Peyer's patch (tissue), 4 donors: ENCODE data around the gene CPXM1. TPM values are rescaled to one million over a fixed set of nuclear protein-coding genes. Genes with fewer than 3 reads are reported as not detected.

ENCODE experiments used
- DNase-seq, 3 donors: peaks; one replicate each; pipeline ENCODE4 v3.0.0-alpha.2; 2017 to 2019
- H3K27ac ChIP-seq, 4 donors: fragments of 200-600 bp; sonication (generic); one replicate each; pipeline ENCODE4 v1.5.1; 2016 to 2019
- H3K27me3 ChIP-seq, 2 donors: fragments of 200-600 bp; sonication (generic); one replicate each; pipeline ENCODE4 v1.5.1; 2019
- H3K36me3 ChIP-seq, 3 donors: fragments of 200-600 bp; sonication (generic); one replicate each; pipeline ENCODE4 v1.5.1; 2016 to 2019
- H3K4me1 ChIP-seq, 4 donors: fragments of 200-600 bp; sonication (generic); one replicate each; pipeline ENCODE4 v1.5.1; 2016 to 2019
- H3K4me3 ChIP-seq, 4 donors: fragments of 200-600 bp; sonication (generic); 1 replicate in 3 of 4; 2 replicates in 1 of 4; pipeline ENCODE4 v1.5.1; 2016 to 2019; ENCODE audit warnings: mild to moderate bottlenecking in 1 of 4
- H3K9me3 ChIP-seq, 4 donors: fragments of 200-600 bp; sonication (generic); one replicate each; pipeline ENCODE4 v1.5.1; 2016 to 2019; ENCODE audit warnings: mild to moderate bottlenecking in 1 of 4
- CTCF ChIP-seq, 6 experiments: fragments of 450-650 bp in 4 of 6; fragments of 200-600 bp in 2 of 6; sonication (generic) in 1 of 6; IDR thresholded peaks; one replicate each; pipeline ENCODE4 v1.5.1; 2017 to 2019; ENCODE audit warnings: antibody characterized with exemption in 6 of 6, mild to moderate bottlenecking in 3 of 6, moderate library complexity in 1 of 6
- POLR2A ChIP-seq, 2 donors: fragments of 450-650 bp; IDR thresholded peaks; one replicate each; pipeline ENCODE4 v1.5.1; 2017; ENCODE audit warnings: antibody characterized with exemption in 2 of 2, mild to moderate bottlenecking in 2 of 2, moderate library complexity in 2 of 2
- total RNA-seq, 4 donors: library from RNA; depleted of rRNA; stranded (reverse); fragments of >200 nt; gene quantifications; one replicate each; pipeline ENCODE4 v1.1.0, GENCODE V29; 2016

CPXM1 gene
- total RNA-seq, 4 donors from 2014 or later = 1.1 to 2.5 (median 1.2) TPM; not detected in 1

DNA sequence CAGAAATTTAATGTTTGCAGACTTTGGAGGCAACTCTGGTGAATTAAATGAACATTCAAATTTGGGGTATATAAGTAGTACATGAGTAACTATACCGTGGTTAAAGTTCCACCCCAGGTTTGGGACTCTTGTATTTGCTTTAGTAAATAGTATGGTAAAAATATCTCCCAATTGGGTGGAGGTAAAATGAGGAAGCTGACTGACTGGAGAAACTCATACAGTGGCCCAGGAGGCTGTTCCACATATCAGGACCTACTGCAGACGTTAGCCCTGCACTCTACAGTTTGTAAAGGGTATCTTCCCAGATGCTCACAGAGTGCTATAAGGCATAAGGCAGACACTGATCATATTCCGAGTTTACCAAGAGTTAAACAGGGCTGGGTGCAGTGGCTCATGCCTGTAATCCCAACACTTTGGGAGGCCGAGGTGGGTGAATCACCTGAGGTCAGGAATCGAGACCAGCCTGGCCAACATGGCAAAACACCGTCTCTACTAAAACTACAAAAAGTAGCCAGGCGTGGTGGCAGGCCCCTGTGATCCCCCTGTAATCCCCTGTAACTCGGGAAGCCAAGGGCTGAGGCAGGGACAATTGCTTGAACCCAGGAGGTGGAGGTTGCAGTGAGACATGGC, 53.7 kb downstream of the CPXM1 start:
- TF ChIP-seq CTCF (IDR thresholded peaks at IDR 0.05) (no peak), POLR2A (IDR thresholded peaks at IDR 0.05) (no peak)
- DNase-seq = peak in 1 of 3 donors; percentile 24
- no peaks in the 10 kb centered on the region for H3K36me3 ChIP-seq
- H3K4me3 ChIP-seq = no peak overlapping the region
- peaks cover 0 to 25% (median 10%) of the 10 kb centered on the region in 4 donors for H3K4me1 ChIP-seq
- H3K27ac ChIP-seq = no peak overlapping the region
- H3K27me3 ChIP-seq = no peaks in the 10 kb centered on the region
- no peaks in the 10 kb centered on the region for H3K9me3 ChIP-seq

GRCh38 chr20:2745936-2746635, 54.3 kb downstream of the CPXM1 start:
- no peak overlapping the region for H3K4me3 ChIP-seq
- no peaks in the 10 kb centered on the region for H3K9me3 ChIP-seq
- DNase-seq = peak in 1 of 3 donors; percentile 33
- no peaks in the 10 kb centered on the region for H3K27me3 ChIP-seq
- no peaks in the 10 kb centered on the region for H3K36me3 ChIP-seq
- peaks cover 0 to 19% (median 5%) of the 10 kb centered on the region in 4 donors for H3K4me1 ChIP-seq
- H3K27ac ChIP-seq = no peak overlapping the region
- TF ChIP-seq POLR2A (IDR thresholded peaks at IDR 0.05) = no peak
- TF ChIP-seq CTCF (IDR thresholded peaks at IDR 0.05) = no peak

- Histone ChIP-seq H3K27ac (no peak overlapping the region), H3K27me3 (no peaks in the 10 kb centered on the region), H3K36me3 (no peaks in the 10 kb centered on the region), H3K4me1 (peaks cover 0 to 11% (median 2%) of the 10 kb centered on the region in 4 donors), H3K9me3 (no peaks in the 10 kb centered on the region), H3K4me3 (no peak overlapping the region)
- DNase-seq = peak in 1 of 3 donors; percentile 34
- TF ChIP-seq POLR2A (IDR thresholded peaks at IDR 0.05) (no peak), CTCF (IDR thresholded peaks at IDR 0.05) (no peak)
Observed at GRCh38 chr20:2745060-2745910, 55.1 kb downstream of the CPXM1 start.

Other genes starting within 250 kb of the CPXM1 start
- 100 to 1,000 TPM in 2 of 4 donors, 10 to 100 TPM in 2; 53.8 to 289 (median 94.2) TPM for gene NOP56, start 148.0 kb downstream of the CPXM1 start, total RNA-seq
- 100 to 1,000 TPM; 113 to 156 (median 134) TPM for gene IDH3B, start 136.4 kb downstream of the CPXM1 start, total RNA-seq
- 10 to 100 TPM in 1 of 4 donors, 1 to 10 TPM in 3; 1.4 to 17.3 (median 5.1) TPM for gene EBF4, start 107.8 kb downstream of the CPXM1 start, total RNA-seq
- gene C20orf141, start 14.4 kb upstream of the CPXM1 start, total RNA-seq = not detected
- gene TMEM239, start 15.7 kb upstream of the CPXM1 start, total RNA-seq = not detected
- gene PCED1A, start 40.0 kb upstream of the CPXM1 start, total RNA-seq = 10 to 100 TPM; 25.4 to 99.0 (median 48.7) TPM
- gene VPS16, start 40.1 kb upstream of the CPXM1 start, total RNA-seq = 10 to 100 TPM; 43.7 to 54.6 (median 45.1) TPM
- gene PTPRA, start 72.9 kb upstream of the CPXM1 start, total RNA-seq = 10 to 100 TPM; 22.8 to 52.8 (median 36.5) TPM
- gene GNRH2, start 243.0 kb upstream of the CPXM1 start, total RNA-seq = not detected
- 10 to 100 TPM; 34.5 to 43.6 (median 43.1) TPM for gene MRPS26, start 245.4 kb upstream of the CPXM1 start, total RNA-seq